Activated T-helper 1 cell treated with anti-CD3 and anti-CD28 coated beads, Interleukin-12 subunit alpha, Interleukin-12 subunit beta, Interleukin-2, Interleukin-4 antibody, amounts not matched to agents 30 ng/mL and 10 ng/mL and 1 ng/mL, durations not matched to agents 14 hours and 24 hours and 36 hours (primary cell): Measurements from ENCODE around the gene CD47. TPM values are rescaled to one million over a fixed set of nuclear protein-coding genes. Genes with fewer than 3 reads are reported as not detected.

Experiments used
- DNase-seq: peaks from one replicate; pipeline ENCODE4 v3.0.0; 2021; ENCODE audit warnings: low spot score
- H3K27ac Mint-ChIP-seq: one replicate; pipeline ENCODE4 v1.8.0; 2021; ENCODE audit warnings: mild to moderate bottlenecking, mixed read lengths
- H3K27me3 Mint-ChIP-seq: one replicate; pipeline ENCODE4 v1.8.0; 2022; ENCODE audit warnings: mild to moderate bottlenecking, moderate library complexity, mixed read lengths; ENCODE audit not compliant: insufficient read depth
- H3K36me3 Mint-ChIP-seq: one replicate; pipeline ENCODE4 v1.8.0; 2021; ENCODE audit warnings: low read depth, mixed read lengths
- H3K4me1 Mint-ChIP-seq: one replicate; pipeline ENCODE4 v1.8.0; 2021; ENCODE audit warnings: low read depth, mixed read lengths
- H3K4me3 Mint-ChIP-seq: one replicate; pipeline ENCODE4 v1.8.0; 2021; ENCODE audit warnings: mild to moderate bottlenecking, moderate library complexity, mixed read lengths
- H3K9me3 Mint-ChIP-seq: one replicate; pipeline ENCODE4 v1.8.0; 2021; ENCODE audit warnings: mixed read lengths
- intact Hi-C: fragments of 100-400 bp; cut with micrococcal nuclease; formaldehyde crosslinking; loops from one replicate; pipeline ENCODE4 v1.15.1; 2024
- total RNA-seq: library from RNA; stranded (reverse); gene quantifications from 2 replicates; pipeline ENCODE4 v1.2.3, GENCODE V29; 2022

The CD47 gene
- total RNA-seq, 1 donor from 2014 or later: 98.3 TPM

- H3K9me3 Mint-ChIP-seq: no peaks in the 10 kb centered on the region
- no peak overlapping the region for H3K4me3 Mint-ChIP-seq
- H3K27me3 Mint-ChIP-seq: peaks cover 17% of the 10 kb centered on the region
- H3K36me3 Mint-ChIP-seq: peaks cover 2% of the 10 kb centered on the region
- no peak for DNase-seq
- peaks cover 11% of the 10 kb centered on the region for H3K4me1 Mint-ChIP-seq
- intact Hi-C loops: no loop called here
- no peak overlapping the region for H3K27ac Mint-ChIP-seq
These were observed 15.6 kb upstream of the CD47 start for GRCh38 chr3:108106449-108106848.

GRCh38 chr3:108106031-108106430 lies 15.2 kb upstream of the CD47 start:
- Mint-ChIP-seq H3K4me1 (peaks cover 15% of the 10 kb centered on the region), H3K9me3 (no peaks in the 10 kb centered on the region), H3K27me3 (peaks cover 17% of the 10 kb centered on the region), H3K27ac (no peak overlapping the region), H3K36me3 (peaks cover 2% of the 10 kb centered on the region), H3K4me3 (no peak overlapping the region)
- intact Hi-C loops: no loop called here
- DNase-seq: no peak

GRCh38 chr3:108103886-108104797 lies 13.3 kb upstream of the CD47 start:
- no peak for DNase-seq
- Mint-ChIP-seq H3K27ac (no peak overlapping the region), H3K9me3 (no peaks in the 10 kb centered on the region), H3K36me3 (peaks cover 2% of the 10 kb centered on the region), H3K27me3 (peaks cover 9% of the 10 kb centered on the region), H3K4me3 (no peak overlapping the region), H3K4me1 (peaks cover 34% of the 10 kb centered on the region)
- intact Hi-C loops: no loop called here

- Mint-ChIP-seq H3K4me3 (no peak overlapping the region), H3K27me3 (peaks cover 9% of the 10 kb centered on the region), H3K27ac (no peak overlapping the region), H3K36me3 (peaks cover 2% of the 10 kb centered on the region), H3K4me1 (peaks cover 35% of the 10 kb centered on the region), H3K9me3 (no peaks in the 10 kb centered on the region)
- DNase-seq: no peak
- intact Hi-C loops: no loop called here
These were observed 12.4 kb upstream of the CD47 start for GRCh38 chr3:108103040-108103751.

- H3K9me3 Mint-ChIP-seq: no peaks in the 10 kb centered on the region
- H3K4me1 Mint-ChIP-seq: peaks cover 32% of the 10 kb centered on the region
- intact Hi-C loops: no loop called here
- no peak overlapping the region for H3K4me3 Mint-ChIP-seq
- no peak for DNase-seq
- no peak overlapping the region for H3K27ac Mint-ChIP-seq
- H3K36me3 Mint-ChIP-seq: peaks cover 2% of the 10 kb centered on the region
- H3K27me3 Mint-ChIP-seq: peaks cover 9% of the 10 kb centered on the region
These were observed 11.7 kb upstream of the CD47 start for GRCh38 chr3:108102420-108103039.

- peak overlapping the region; percentile 1 for H3K4me3 Mint-ChIP-seq
- peaks cover 13% of the 10 kb centered on the region for H3K27me3 Mint-ChIP-seq
- peak; percentile 32 for DNase-seq
- no peaks in the 10 kb centered on the region for H3K36me3 Mint-ChIP-seq
- H3K4me1 Mint-ChIP-seq: peaks cover 29% of the 10 kb centered on the region
- H3K9me3 Mint-ChIP-seq: no peaks in the 10 kb centered on the region
- H3K27ac Mint-ChIP-seq: peak overlapping the region; percentile 77
- intact Hi-C loops: loop anchor here (1.0 kb wide), 4 partner anchors 10 to 23 kb away; partner anchors contain the start of gene CD47
These were observed 10.3 kb upstream of the CD47 start for GRCh38 chr3:108100906-108101660.

GRCh38 chr3:108099679-108100428 lies 9.0 kb upstream of the CD47 start:
- H3K27me3 Mint-ChIP-seq: peaks cover 13% of the 10 kb centered on the region
- no peaks in the 10 kb centered on the region for H3K36me3 Mint-ChIP-seq
- no peak overlapping the region for H3K4me3 Mint-ChIP-seq
- intact Hi-C loops: loop anchor here (1.0 kb wide), 1 partner anchor 9 kb away; the partner anchor contains the start of gene CD47
- no peaks in the 10 kb centered on the region for H3K9me3 Mint-ChIP-seq
- peak; percentile 42 for DNase-seq
- peaks cover 29% of the 10 kb centered on the region for H3K4me1 Mint-ChIP-seq
- H3K27ac Mint-ChIP-seq: peak overlapping the region; percentile 53

- DNase-seq: no peak
- H3K36me3 Mint-ChIP-seq: no peaks in the 10 kb centered on the region
- no peak overlapping the region for H3K27ac Mint-ChIP-seq
- H3K4me3 Mint-ChIP-seq: no peak overlapping the region
- intact Hi-C loops: no loop called here
- peaks cover 29% of the 10 kb centered on the region for H3K4me1 Mint-ChIP-seq
- peaks cover 13% of the 10 kb centered on the region for H3K27me3 Mint-ChIP-seq
- H3K9me3 Mint-ChIP-seq: no peaks in the 10 kb centered on the region
These were observed 8.4 kb upstream of the CD47 start for GRCh38 chr3:108099244-108099643.

GRCh38 chr3:108098003-108098370 lies 7.2 kb upstream of the CD47 start:
- Mint-ChIP-seq H3K27ac (no peak overlapping the region), H3K4me1 (peaks cover 37% of the 10 kb centered on the region), H3K27me3 (peaks cover 7% of the 10 kb centered on the region), H3K36me3 (no peaks in the 10 kb centered on the region), H3K9me3 (no peaks in the 10 kb centered on the region), H3K4me3 (no peak overlapping the region)
- intact Hi-C loops: no loop called here
- no peak for DNase-seq

- DNase-seq: no peak
- Mint-ChIP-seq H3K4me1 (peaks cover 42% of the 10 kb centered on the region), H3K27ac (no peak overlapping the region), H3K27me3 (peaks cover 6% of the 10 kb centered on the region), H3K4me3 (no peak overlapping the region), H3K36me3 (no peaks in the 10 kb centered on the region), H3K9me3 (no peaks in the 10 kb centered on the region)
- intact Hi-C loops: no loop called here
These were observed 6.6 kb upstream of the CD47 start for GRCh38 chr3:108097322-108098002.

- DNase-seq: no peak
- Mint-ChIP-seq H3K27ac (no peak overlapping the region), H3K9me3 (peaks cover 2% of the 10 kb centered on the region), H3K4me3 (no peak overlapping the region), H3K4me1 (peaks cover 47% of the 10 kb centered on the region), H3K27me3 (peaks cover 9% of the 10 kb centered on the region), H3K36me3 (peaks cover 1% of the 10 kb centered on the region)
- intact Hi-C loops: no loop called here
These were observed 5.9 kb upstream of the CD47 start for GRCh38 chr3:108096532-108097321.
